C4-2B (cell line): Measurements from ENCODE around the gene MAMDC2.

Experiments used
- ZFX ChIP-seq: fragments of 450-650 bp; IDR thresholded peaks from 2 replicates; pipeline ENCODE4 v1.6.1; 2017
- TF ChIP-seq, protein P1 (sequence below): fragments of 450-650 bp; conservative IDR thresholded peaks from 2 replicates; pipeline ENCODE4 v1.5.1; 2017; ENCODE audit warnings: mild to moderate bottlenecking

GRCh38 chr9:70083429-70083828 is 39.8 kb downstream of the MAMDC2 start:
- TF ChIP-seq, protein P1, sequence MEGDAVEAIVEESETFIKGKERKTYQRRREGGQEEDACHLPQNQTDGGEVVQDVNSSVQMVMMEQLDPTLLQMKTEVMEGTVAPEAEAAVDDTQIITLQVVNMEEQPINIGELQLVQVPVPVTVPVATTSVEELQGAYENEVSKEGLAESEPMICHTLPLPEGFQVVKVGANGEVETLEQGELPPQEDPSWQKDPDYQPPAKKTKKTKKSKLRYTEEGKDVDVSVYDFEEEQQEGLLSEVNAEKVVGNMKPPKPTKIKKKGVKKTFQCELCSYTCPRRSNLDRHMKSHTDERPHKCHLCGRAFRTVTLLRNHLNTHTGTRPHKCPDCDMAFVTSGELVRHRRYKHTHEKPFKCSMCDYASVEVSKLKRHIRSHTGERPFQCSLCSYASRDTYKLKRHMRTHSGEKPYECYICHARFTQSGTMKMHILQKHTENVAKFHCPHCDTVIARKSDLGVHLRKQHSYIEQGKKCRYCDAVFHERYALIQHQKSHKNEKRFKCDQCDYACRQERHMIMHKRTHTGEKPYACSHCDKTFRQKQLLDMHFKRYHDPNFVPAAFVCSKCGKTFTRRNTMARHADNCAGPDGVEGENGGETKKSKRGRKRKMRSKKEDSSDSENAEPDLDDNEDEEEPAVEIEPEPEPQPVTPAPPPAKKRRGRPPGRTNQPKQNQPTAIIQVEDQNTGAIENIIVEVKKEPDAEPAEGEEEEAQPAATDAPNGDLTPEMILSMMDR = no peak
- TF ChIP-seq ZFX = no peak
